ENCODE data around the gene MICAL3.

Gene MICAL3

GRCh38 chr22:17921871-17922821 is 102.2 kb downstream of the MICAL3 start:
- Histone ChIP-seq H3K9me3 (ENCODE audit: severe bottlenecking) (no peaks in the 10 kb centered on the region), H3K4me1 (ENCODE audit: insufficient read depth, poor library complexity, severe bottlenecking) (peaks cover 73% of the 10 kb centered on the region), H3K36me3 (ENCODE audit: low read depth) (no peaks in the 10 kb centered on the region), H3K27me3 (ENCODE audit: insufficient read depth, poor library complexity, severe bottlenecking) (no peaks in the 10 kb centered on the region), H3K27ac (ENCODE audit: poor library complexity, severe bottlenecking) (peak overlapping the region; percentile 70), H3K4me3 (ENCODE audit: severe bottlenecking) (no peak overlapping the region)
- 0 out of 3 replicates have a peak, but pooled peaks have one; percentile 9 for ATAC-seq (ENCODE audit: low read depth)
- no peak for TF ChIP-seq CTCF (IDR thresholded peaks at IDR 0.05; ENCODE audit: poor library complexity, severe bottlenecking)
- DNase-seq (ENCODE audit: low spot score) = no peak

- H3K4me3 ChIP-seq (ENCODE audit: severe bottlenecking) = no peak overlapping the region
- H3K27me3 ChIP-seq (ENCODE audit: insufficient read depth, poor library complexity, severe bottlenecking) = no peaks in the 10 kb centered on the region
- H3K4me1 ChIP-seq (ENCODE audit: insufficient read depth, poor library complexity, severe bottlenecking) = peaks cover 73% of the 10 kb centered on the region
- no peak for ATAC-seq (ENCODE audit: low read depth)
- DNase-seq (ENCODE audit: low spot score) = no peak
- no peak for TF ChIP-seq CTCF (IDR thresholded peaks at IDR 0.05; ENCODE audit: poor library complexity, severe bottlenecking)
- no peaks in the 10 kb centered on the region for H3K36me3 ChIP-seq (ENCODE audit: low read depth)
- no peaks in the 10 kb centered on the region for H3K9me3 ChIP-seq (ENCODE audit: severe bottlenecking)
- peak overlapping the region; percentile 70 for H3K27ac ChIP-seq (ENCODE audit: poor library complexity, severe bottlenecking)
Observed at GRCh38 chr22:17920992-17921650, 103.2 kb downstream of the MICAL3 start.

GRCh38 chr22:17920145-17920605 is 104.2 kb downstream of the MICAL3 start:
- Histone ChIP-seq H3K27ac (ENCODE audit: poor library complexity, severe bottlenecking) (peak overlapping the region; percentile 70), H3K4me1 (ENCODE audit: insufficient read depth, poor library complexity, severe bottlenecking) (peaks cover 66% of the 10 kb centered on the region), H3K4me3 (ENCODE audit: severe bottlenecking) (no peak overlapping the region), H3K36me3 (ENCODE audit: low read depth) (no peaks in the 10 kb centered on the region), H3K9me3 (ENCODE audit: severe bottlenecking) (no peaks in the 10 kb centered on the region), H3K27me3 (ENCODE audit: insufficient read depth, poor library complexity, severe bottlenecking) (no peaks in the 10 kb centered on the region)
- TF ChIP-seq CTCF (IDR thresholded peaks at IDR 0.05; ENCODE audit: poor library complexity, severe bottlenecking) = peak; percentile 17
- peak; percentile 88 for ATAC-seq (ENCODE audit: low read depth)
- no peak for DNase-seq (ENCODE audit: low spot score)

GRCh38 chr22:17919276-17920144 is 104.9 kb downstream of the MICAL3 start:
- H3K4me3 ChIP-seq (ENCODE audit: severe bottlenecking) = no peak overlapping the region
- no peaks in the 10 kb centered on the region for H3K27me3 ChIP-seq (ENCODE audit: insufficient read depth, poor library complexity, severe bottlenecking)
- TF ChIP-seq CTCF (IDR thresholded peaks at IDR 0.05; ENCODE audit: poor library complexity, severe bottlenecking) = no peak
- peaks cover 59% of the 10 kb centered on the region for H3K4me1 ChIP-seq (ENCODE audit: insufficient read depth, poor library complexity, severe bottlenecking)
- H3K36me3 ChIP-seq (ENCODE audit: low read depth) = no peaks in the 10 kb centered on the region
- DNase-seq (ENCODE audit: low spot score) (no peak), ATAC-seq (ENCODE audit: low read depth) (no peak)
- no peaks in the 10 kb centered on the region for H3K9me3 ChIP-seq (ENCODE audit: severe bottlenecking)
- peak overlapping the region; percentile 70 for H3K27ac ChIP-seq (ENCODE audit: poor library complexity, severe bottlenecking)
